Activated CD8-positive, alpha-beta memory T cell treated with anti-CD3 and anti-CD28 coated beads, Interleukin-2, amount 50 U/mL, for 1 hour (primary cell): Measurements from ENCODE around the gene QPCT.
"Not testable (repeated sequence)": the region's sequence is repeated elsewhere in the genome, so short reads cannot be mapped to it uniquely, and the experiment has no call there.

ENCODE experiments used
- DNase-seq: peaks from one replicate; pipeline ENCODE4 v3.0.0-alpha.2; 2020; ENCODE audit errors: extremely low read depth

The QPCT gene

DNA sequence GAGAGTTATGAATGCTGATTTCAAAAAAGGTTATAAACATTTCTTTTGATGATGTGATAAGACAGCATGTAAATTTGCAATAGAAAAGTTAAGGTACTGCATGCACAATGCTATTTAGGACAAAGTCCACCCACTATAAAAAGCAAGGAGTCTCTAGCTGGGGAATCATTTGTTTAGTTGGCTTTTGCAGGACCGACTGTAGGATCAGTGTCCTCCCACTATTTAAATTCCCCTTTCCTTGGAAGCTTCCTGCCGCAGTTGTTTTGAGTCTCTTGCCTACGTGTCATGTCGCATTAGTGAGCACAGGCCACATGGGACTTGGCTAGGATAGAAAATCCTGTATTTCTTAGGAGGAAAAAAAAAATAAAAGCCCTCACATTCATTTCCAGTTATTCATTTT, 13.1 kb downstream of the QPCT start:
- DNase-seq, result no peak

DNA sequence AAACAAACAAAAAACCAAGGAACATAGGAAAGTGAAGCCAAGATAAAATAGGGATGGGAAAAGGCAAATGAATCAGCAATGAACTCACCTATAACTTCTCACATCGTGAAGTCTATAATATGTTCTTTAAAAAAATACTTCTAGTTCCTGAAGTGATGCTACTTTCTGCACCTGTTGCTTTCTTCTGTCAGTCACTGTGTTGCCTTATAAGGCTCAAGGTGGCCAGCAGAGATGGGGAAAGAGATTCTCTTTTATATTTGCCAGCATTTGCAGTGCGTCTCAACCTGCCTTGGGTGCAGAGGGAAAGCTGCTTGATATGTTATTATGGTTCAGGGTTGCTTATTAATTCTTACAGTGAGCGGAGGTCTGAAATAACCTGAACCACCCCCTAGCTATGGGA, 14.0 kb downstream of the QPCT start:
- no peak for DNase-seq

DNA sequence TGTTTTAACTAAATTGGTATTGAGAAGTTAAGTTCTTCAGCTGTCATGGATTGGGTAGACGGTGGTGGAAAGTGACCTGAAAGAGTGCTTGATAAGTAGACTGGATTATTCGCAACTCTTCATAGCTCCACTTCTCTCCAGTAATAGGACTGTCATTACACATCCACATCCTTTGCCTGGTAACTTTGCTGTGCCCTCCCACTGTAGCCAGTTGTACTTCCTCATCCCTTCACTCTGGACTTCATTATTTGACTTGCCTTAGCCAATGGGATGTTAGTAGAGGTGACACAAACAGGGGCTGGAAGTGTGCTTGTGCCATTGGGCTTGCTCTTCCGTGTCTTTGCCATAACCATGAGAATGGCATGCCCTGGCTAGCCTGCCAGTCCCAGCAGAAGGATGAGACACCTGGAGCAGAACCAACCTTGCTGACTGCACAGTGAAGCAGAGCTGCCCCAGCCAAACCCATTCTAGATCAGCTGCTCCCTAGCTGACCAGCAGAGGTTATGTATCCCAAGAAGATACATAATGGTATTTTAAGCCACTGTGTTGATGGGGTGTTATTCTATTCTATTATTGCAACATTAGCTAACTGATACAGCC, 16.9 kb downstream of the QPCT start:
- no peak for DNase-seq

DNA sequence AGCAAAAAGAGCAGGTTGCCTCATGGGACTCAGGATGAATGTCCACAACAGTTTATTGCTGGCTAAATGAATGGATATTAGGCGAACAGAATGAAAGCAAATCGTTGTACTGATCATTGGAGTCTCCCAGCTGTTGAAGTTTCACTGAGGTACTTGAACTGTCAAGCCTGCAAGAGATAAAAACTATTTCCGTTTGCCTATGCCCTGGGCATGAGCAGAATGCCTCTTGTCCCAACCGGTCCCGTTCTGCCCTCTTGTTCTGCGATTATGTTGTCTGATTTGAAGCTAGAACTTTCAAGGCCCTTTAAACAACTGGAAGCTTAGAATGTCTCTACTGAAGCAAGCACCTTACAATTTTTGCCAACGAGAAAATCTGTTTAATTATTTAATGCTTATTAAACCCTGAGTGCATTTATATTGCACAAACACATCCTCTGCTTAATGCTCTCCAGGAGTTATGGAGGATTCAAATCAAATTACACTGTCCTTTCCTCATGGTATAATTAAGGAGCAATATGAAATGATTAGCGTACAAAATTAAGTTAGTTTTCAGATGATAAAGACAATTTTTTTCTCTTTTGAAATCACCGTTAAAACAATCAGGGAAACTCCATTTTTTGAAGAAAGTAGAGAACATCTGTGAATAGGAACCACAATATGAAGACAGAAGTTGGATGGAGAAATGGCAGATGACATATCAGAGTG, 17.7 kb downstream of the QPCT start:
- DNase-seq, result no peak

DNA sequence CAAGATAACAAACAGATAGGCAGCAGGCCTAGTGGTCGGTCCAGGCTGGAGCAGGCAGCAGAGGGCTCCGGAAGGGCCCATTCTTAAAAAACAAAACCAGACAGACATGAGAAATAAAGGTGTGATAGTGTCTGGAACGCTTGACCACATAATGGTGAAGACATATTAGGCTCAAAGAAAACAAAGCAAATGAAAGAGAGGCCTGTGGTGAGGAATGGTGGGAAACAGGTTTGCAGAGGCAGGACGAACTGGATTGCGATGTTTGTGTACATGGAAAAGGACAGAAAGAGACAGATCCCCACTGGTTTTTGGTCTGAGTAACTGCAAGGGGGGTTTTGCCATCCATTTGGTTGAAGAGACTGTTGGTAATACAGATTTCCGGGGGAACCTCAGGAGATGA, 19.9 kb downstream of the QPCT start:
- DNase-seq, result no peak

DNA sequence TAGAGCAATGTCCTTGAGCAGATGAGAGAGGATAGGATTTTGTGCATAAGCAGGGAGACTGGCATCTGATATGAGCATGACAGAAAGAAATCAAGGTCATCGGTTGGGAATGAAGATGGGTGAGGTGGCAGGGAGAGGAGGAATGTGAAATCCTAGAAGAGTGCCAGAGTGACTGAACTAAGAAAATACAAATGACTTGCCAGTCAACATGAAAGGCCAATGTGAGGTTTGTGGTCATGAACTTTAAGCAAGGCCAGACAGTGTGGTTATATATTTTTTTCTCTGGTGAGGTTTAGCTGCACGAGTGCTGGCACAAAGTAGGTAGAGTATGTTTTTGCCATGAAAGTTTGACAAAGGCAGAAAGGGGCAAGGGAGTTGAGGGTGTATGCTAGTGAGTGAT, 21.2 kb downstream of the QPCT start:
- no peak for DNase-seq

DNA sequence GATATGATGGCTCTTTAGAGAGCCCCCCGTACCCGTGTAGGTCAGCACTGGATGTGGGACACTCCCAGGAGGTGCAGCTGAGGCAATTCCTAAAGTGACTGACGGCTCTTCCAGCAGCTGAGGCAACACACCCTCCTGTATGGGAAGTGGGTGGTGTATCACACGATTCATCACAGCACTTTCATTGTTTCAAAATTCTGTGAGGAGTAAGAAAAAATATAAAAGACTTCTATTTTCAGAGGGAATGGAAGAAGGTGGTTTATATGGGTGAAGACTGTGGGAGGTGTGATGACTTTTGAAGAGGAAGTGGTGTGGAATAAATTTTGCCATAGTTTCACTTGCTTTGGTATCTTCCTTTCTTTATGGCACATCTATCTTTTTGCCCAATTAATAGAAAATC, 22.3 kb downstream of the QPCT start:
- no peak for DNase-seq

DNA sequence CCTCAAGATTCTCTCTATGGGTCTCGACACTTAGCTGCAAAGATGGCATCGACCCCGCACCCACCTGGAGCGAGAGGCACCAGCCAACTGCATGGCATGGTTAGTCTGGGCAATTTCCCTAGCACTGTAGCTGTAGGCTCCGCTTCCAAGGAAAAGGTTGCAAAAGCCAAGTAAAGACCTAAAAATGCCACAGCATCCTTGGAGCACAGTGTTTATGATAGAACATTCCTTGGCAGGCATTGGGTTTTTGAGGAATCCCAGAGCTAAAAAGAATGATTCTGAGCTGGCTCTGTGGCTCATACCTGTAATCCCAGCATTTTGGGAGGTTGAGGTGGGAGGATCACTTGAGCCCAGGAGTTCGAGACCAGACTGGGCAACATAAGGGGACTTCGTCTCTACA, 22.9 kb downstream of the QPCT start:
- no peak for DNase-seq

DNA sequence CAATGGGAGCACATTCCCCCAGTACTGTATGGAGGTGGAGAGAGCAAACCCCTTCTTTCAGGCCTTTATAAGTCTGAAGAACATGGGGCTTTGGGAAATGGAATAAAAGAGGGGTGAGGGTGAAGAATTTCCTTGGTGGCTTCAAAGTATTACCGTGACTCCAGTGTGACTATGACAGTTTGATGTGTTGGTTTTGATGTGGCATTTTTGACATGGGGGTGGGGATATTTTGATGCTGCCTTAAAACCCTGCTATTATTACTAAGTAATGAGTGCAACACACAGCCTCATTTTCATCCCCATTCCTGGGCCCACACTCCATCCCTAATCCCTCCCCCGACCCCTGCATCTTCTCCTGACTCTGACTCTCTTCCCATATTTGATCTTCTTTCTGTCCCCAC, 23.6 kb downstream of the QPCT start:
- DNase-seq, result no peak

DNA sequence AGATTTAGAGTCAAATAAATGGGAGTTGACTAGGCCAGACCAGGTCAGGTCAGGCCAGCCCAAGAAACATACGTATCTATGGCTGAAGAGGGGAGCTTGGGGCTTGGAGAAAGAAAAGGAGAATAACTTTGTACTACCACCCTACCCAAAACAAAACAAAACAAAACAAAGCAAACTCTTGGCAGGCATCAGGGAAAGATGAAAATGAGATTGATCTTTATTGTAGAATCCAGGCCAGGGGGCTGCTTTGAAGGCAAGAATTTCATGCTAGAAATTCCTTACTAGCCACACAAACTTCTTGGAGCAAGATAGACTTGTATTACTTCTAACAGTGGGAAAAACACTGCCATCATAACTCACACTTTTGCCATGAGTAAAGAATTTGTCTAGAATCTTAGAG, 26.2 kb downstream of the QPCT start:
- DNase-seq, result no peak

DNA sequence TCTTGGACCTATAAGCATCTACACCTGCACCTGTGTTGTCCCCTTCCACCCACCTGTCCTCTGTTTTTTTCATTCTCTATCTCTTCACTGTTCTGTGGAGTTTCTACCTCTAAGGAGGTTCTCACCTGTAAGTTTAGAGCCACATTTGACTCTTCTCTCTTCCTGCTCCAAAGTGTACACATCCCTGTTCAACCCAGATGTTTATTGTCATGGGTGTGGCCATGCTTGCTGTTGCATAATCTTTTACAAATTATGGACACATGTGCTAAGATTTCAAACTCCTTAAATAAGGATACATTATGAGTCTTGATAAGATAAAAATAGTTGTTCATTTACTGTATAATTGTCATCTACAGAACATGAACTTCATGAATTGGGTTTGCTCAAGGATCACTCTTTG, 27.6 kb downstream of the QPCT start:
- DNase-seq, result no peak

DNA sequence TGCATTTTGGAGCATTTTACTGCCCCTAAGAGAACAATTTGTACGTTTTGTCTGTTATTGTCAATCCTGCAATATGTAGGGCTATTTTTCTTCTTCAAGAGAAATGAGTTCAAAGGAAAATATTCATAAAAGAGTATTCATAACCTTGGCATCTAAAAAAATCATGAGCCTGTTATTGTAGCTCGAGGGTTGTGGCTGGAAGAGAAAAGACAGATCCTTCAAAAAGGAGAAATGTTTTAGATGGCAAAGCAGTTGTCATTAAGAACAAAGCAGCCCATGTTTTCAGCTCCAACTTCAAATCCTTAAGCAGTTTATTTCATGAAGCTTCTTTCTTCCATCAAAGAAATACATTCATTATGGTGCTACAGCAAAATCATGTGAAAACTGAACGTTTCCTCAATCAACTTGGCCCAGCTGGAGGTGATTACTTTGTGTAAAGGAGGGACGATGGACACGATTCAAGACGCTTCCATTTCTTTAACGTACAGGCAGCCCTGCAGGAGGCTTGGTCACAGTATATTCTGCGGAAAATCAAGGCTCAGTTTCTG, 31.4 kb downstream of the QPCT start:
- DNase-seq, result no peak

DNA sequence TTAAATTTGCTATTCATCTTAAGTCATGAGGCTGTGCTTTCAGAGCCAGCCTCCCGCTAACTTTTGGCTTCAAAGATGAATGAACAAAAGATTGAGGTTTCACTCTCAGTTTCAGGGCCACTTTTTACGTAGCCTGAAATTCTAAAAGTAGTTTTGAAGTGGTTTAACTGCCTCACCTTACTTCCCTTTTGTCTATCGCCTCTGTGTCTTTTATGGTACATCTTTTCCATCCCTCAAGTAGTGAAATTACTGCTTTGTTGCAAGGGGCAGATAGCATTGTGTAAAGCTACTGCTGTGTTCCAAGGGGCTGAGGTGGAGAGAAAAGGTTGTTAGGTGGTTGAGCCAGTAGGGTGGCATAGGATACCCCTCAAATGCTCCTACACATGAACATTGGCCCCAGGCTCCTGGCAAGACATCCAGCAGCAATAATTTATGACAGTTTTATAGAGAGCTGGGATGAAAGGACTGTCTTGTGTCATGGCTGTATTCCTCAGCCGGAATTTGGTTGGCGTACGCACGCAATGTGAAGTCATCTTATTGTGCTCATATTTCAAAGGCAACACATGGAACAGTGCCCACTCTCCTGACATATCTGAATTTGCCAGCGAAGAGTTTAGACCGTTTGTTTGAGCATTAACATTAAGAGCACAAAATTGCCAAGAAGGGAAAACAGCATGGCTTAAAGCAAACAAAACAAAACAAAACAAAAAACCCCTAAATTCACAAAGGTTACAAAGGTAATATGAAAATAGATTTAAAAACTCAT, 32.2 kb downstream of the QPCT start:
- no peak for DNase-seq

DNA sequence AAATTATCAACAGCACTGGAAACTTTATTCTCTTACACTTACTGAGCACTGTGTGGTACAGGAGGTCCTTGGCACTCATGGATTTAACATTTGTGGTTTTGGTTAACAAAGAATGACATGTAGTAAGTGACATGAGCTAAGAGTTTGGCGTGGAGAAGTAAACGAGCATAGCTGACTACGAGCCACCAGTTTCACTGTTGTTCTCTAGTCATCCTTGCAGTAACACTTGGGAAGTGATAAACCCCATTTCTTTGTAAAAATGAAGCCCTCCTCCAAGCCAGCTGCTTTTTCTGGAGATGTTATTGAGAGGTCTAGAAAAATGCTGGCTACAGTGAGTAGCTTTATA, 32.7 kb downstream of the QPCT start:
- no peak for DNase-seq

DNA sequence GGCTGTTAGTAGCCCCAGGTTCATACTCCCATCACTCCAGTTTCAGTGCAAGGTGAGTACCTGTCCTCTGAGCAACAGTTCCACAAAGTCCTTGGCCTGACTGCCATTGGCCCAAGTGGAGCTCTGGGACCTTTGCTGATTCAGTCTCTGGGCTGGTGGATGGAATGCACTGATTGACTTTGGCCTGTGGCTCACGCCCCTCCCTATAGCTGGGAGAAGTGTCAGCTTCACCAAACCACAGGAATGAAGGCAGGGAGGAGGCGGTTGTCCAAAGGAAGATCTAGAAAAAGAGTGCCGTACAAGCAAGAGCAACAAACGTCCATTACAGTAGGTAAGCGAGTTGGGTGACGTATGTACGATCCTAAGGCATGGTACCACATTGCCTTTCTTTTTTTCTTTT, 34.0 kb downstream of the QPCT start:
- DNase-seq, result no peak

DNA sequence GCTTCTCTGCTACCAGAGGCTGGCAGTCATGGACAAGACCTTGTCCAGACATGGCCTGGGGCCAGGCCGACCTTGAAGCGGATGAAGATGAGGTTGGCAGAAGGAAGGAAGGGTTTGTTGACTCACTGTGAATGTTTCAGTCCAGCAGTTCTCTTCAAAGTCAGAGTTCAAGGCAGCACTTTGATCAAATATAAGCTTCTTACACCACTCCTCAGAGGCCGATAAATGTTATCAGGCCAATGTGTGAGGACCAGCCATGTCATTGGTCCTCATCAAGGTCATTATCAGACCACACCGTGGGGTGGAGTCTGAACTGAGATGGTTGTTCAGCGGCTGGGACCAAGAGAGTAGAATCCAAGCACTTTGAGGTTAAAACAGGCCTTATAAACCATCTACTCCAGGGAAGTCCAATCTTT, 35.5 kb downstream of the QPCT start:
- DNase-seq, result no peak

DNA sequence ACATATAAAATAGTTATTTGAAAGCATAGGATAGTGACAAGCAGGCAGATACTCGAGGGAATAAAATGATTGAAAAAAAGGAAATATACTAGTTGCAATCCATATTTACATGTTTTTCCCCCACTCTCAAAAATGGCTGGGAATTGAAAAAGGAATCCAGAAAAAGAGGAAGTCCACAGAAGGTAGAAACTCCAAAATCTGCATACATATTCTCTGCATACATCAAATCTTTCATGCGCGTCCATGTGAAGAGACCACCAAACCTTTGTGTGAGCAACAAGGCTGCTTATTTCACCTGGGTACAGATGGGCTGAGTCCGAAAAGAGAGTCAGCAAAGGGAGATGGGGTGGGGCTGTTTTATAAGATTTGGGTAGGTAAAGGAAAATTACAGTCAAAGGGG, 36.4 kb downstream of the QPCT start:
- DNase-seq, result not testable (repeated sequence)

DNA sequence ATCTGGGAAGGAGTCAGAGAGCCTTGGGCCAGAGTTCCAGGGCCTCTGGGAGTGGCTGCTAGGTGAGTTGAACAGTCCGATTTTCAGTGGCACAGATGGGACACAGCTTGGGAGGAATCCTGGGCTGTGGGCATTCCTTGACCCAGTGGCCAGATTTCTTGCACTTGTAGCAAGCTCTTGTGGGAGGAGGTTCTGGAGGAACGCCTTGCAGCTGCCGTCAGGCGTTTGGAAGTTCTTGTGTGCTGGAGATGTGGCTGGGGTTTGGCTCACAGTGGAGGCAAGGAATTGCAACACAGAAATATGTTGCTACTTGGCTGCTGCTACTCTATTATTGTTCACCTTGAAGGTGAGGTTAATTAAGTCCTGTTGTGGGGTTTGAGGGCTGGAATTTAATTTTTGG, 39.8 kb downstream of the QPCT start:
- DNase-seq, result not testable (repeated sequence)

DNA sequence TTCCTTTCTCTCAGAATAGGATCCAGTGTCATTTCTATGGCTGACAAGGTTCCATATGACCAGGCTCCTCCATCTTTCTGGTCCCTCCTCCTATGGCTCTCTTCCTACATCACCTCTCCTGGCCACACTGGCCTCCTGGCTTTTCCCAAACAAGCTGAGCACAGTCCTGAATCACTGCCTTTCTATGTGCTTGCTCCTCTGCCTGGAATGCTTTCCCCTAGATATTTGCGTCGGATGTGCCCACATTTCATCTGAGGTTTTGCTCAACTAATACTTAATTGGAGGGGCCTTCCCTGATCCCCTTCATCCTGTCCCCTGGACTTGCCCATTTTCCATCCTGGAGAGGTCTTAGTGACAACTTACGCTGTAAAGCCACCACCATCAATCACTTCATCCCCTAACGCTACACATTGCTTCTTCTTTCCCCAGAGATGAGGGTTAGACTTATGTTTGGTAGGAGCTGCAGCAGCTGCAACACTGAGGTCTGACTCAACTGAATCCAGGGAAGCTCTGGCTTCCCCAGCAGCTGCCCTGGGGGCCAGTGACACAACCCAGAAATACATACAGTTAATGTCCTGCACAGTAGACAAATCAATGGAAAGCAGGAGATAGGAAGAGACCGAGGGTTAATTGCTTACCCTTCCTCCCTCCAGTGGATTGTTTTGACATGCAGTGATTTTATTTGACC, 42.9 kb downstream of the QPCT start:
- DNase-seq, result no peak

DNA sequence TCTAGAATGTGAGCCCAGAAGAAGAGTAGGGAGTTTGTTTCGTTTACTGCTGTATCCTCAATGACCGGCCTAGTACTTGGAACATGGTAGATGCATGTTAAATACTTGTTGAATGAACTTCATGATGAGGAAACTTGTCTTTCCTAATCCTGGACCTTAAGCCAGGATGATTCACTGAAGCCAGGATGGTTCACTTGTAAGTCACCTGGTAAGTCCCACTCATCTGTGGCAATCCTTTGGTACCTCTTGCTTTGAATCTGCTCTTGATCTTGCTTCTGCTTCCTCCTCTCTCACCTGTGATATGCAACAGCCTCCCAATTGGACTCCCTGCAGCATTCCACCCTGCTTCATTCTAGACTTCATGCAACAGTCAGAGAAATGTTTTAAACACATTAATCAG, 43.6 kb downstream of the QPCT start:
- DNase-seq, result no peak

DNA sequence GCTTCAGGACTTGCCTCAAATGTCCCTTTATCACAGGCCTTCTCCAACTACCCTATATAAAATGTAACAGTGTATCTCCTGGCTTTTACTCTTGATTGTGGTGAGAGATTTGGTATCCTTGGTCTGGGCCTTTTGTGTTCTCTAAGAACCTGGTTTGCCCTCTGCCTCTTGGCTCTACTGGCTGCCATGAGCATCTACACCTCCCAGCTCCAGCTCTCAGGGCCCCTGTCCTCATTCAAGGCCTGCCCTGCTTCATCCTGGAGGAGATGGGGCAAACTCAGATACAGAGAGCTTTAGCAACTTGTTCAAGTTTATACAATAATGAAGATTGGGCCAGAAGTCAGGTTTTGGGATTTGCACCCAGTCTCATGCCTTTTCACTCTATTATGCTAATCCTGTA, 45.0 kb downstream of the QPCT start:
- no peak for DNase-seq

DNA sequence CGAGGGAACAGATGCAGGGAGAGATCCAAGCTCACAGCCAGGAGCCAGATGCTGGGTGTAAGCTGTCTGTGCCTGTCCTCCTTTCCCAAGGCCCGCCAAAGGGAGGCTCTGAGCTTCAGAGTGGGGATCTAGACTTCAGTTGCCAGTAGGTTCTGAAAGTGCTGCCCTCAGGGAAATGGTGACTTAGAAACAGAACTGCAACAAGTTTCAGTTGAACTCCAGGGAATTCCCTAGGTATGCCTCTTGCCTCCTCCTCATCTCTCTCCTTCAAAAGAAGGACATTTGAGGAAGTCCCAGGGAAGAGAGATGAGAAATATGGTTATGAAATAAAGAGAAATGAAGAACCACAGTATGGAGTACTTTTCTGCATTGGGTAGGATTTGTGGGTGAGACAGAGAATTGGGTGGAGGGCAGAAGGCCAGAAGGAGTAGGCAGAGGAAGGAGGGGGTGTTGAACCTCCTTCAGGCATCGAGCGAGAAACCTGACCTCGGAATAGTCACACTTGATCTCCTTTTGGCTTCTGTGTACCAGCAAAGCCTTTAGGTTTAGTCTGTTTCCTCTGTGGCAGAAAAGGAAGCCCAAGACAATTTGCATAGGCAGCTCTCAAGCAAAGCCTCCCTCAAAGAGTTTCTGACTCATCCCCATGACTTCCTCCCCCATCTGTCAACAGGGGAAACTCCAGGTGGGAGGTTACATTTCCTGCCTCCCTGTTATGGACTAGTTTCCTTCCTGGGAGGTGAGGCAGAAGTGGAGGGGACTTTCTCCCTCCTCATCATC, 45.7 kb downstream of the QPCT start:
- DNase-seq, result peak; percentile 35
